ENCODE measurements around the gene ZSCAN5A.
"Not testable (repeated sequence)": the region's sequence is repeated elsewhere in the genome, so short reads cannot be mapped to it uniquely, and the experiment has no call there.

ZSCAN5A gene

GRCh38 chr19:56272161-56272798 is 42.4 kb downstream of the ZSCAN5A start, which contains the start of gene EDDM13:
EDDM13 (plus strand) TSS chr19:56272748; CDS start chr19:56272835, 87 bp downstream.
- no peak for DNase-seq (ENCODE audit: low spot score)

DNA sequence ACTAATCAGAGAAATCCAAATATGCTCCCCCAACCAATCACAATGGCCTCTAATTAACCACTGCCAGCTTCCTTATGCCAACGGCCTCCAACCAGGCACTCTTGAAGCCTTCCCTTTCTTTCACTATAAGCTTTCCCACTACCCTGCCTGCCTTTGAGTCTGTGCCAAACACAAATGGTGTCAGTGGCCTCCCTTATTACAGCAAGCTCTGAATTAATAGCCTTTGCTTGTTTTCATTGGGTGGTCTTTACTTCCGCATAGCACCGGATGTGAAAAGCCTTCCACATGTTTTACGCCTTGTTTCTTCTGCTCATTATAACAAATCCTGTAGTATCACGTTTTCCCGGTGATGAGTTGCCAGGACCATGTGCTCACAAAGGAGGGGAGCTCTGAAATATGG is 43.5 kb downstream of the ZSCAN5A start:
- no peak for DNase-seq (ENCODE audit: low spot score)

GRCh38 chr19:56270676-56271075 is 44.0 kb downstream of the ZSCAN5A start:
- DNase-seq (ENCODE audit: low spot score) = no peak

DNA sequence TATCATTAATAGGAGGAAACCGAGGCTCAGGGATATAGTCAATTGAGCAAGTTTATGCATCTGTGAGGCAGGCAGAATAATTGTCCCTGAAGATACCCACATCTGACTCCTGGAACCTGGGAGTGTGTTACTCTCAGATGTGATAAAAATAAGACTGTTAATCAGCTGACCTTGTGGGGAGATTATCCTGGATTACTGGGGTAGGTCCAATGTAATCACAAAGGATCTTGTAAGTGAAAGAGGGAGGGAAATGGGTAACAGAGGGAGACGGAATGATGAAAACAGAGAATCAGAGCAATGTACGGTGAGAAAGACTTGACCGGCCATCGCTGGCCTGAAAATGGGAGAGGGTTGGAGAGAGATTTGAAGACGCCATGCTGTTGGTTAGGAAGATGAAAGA is 45.3 kb downstream of the ZSCAN5A start:
- DNase-seq (ENCODE audit: low spot score) = no peak

- no peak for DNase-seq (ENCODE audit: low spot score)
These were observed 48.6 kb downstream of the ZSCAN5A start for GRCh38 chr19:56266051-56266450.

GRCh38 chr19:56263319-56263718 is 51.3 kb downstream of the ZSCAN5A start:
- DNase-seq (ENCODE audit: low spot score) = no peak

DNA sequence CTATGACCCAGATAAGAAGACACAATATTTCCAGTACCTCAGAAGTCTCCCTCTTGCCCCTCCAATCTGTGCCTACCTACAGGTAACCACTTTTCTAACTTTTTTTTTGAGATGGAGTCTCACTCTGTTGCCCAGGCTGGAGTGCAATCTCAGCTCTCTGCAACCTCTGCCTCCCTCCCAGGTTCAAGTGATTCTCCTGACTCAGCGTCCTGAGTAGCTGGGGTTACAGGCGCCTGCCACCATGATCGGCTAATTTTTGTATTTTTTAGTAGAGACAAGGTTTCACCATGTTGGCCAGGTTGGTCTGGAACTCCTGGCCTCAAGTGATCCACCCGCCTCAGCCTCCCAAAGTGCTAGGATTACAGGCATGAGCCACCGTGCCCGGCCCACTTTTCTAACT is 52.7 kb downstream of the ZSCAN5A start:
- not testable (repeated sequence) for DNase-seq (ENCODE audit: low spot score)

DNA sequence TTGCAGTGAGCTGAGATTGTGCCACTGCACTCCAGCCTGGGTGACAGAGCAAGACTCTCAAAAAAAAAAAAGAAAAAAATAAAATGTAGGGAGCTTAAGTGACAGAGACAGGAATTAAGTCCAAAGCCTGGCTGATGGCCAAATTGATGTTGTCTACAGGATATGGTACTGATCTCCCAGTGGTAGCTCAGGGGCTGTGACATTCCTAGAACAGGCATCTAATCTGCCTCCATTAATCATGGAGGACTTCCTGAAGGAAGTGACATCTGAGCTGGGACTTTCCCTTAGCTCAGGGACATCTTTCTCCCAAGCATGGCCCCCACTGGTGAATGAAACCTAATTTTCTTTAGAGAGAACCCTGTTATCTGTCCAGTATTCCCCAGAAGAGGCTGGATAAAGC is 53.5 kb downstream of the ZSCAN5A start:
- no peak for DNase-seq (ENCODE audit: low spot score)

DNA sequence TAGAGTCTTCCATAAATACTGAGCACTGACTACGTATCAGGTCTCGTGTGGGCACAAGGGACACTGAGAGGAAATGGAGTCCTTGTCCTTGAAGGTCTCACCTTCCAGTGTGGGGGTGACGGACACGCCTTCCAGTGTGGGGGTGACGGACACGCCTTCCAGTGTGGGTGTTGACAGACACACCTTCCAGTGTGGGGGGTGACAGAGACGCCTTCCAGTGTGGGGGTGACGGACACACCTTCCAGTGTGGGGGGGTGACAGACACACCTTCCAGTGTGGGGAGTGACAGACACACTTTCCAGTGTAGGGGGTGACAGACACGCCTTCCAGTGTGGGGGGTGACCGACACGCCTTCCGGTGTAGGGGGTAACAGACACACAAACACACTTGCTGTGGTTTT is 56.4 kb downstream of the ZSCAN5A start:
- DNase-seq (ENCODE audit: low spot score) = no peak

DNA sequence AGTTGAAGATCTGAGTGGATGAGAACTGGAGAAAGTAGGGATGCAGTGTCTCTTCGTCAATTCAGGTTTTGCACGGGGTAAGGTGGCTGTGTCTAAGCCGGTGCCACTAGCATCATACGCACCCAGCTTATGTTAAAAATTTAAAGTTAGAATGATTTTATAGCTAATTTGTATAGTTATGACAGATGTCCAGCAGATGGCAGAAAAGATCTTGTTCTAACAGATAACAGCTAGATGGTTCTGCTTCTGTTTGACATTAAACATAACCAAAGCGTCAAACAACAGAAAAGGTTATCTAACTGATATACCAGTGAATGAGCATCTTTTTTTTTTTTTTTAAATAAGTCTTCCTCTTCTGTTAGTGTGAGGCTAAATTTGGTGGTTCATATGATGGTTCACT is 60.9 kb downstream of the ZSCAN5A start:
- no peak for DNase-seq (ENCODE audit: low spot score)

- DNase-seq (ENCODE audit: low spot score) = peak; percentile 68
These were observed 61.8 kb downstream of the ZSCAN5A start for GRCh38 chr19:56252699-56253422.

DNA sequence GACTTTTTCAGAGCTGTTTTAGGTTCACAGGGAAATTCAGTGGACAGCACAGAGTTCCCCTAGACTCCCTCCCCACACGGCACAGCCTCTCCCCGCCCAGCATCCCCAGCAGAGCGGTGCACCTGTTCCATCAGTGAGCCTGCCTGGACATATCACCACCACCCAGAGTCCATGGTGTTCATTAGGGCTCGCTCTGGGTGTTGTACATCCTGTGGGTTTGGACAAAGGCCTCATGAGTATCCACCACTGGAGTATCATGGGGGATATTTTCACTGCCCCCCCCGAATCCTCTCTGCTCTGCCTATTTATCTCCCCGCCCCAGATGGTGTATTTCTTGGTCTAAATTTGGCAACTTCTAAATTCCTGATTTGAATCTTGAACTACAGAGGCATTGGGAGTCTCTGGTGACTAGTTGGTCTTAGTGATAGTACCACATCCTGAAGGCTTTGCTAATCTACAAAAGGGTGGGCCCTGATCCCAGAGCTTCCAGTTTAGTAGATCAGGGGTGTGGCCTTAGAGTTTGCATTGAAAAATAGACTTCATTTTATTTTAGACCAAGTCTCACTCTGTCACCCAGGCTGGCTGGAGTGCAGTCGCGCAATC is 65.8 kb downstream of the ZSCAN5A start:
- not testable (repeated sequence) for DNase-seq (ENCODE audit: low spot score)

DNA sequence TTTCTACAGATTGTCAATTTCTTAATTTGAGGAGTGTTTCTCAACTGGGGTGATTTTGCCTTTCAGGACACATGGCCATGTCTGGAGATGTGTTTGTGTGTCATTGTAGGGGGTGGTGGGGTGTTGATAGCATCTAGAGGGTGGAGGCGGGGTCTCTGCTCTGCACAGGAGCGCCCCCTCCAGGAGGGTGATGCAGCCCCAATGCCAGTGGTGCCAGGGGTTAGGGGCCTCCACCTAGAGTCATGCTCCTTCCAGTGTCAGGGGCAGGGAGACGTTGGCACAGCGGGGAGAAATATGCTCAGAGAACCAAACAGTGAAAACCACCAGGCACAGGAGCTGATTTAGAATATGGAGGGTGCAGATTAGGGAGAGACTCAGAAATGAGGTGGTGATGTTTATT is 68.9 kb downstream of the ZSCAN5A start:
- DNase-seq (ENCODE audit: low spot score) = not testable (repeated sequence)

DNA sequence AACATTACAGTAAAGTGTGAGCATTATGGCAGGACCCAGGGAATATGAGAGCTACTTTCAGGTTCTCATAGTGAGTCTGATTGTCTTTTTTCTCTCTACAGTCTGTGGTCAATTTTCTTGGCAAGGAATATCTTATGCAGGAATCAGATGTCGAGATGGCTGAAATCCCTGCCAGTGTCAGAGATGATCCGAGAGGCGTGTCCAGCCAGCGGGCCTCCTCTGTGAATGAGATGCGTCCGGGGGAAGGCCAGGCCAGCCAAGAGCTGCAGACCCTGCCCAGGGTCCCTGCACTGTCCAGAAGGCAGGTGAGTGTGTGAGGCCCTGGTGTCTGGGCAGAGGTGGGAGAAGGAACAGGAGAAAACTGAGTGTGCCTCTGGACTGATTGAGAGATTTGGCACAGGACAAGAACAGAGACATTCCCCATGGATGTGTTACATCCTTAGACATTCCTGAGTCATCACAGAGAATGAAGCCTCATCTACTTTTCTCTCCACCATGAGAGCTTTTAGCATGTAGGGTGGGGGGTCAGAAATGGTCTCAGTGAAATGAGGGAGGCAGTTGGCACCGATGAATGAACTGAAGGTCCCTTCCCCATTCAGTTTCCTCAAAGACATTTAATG is 69.4 kb downstream of the ZSCAN5A start:
- no peak for DNase-seq (ENCODE audit: low spot score)

DNA sequence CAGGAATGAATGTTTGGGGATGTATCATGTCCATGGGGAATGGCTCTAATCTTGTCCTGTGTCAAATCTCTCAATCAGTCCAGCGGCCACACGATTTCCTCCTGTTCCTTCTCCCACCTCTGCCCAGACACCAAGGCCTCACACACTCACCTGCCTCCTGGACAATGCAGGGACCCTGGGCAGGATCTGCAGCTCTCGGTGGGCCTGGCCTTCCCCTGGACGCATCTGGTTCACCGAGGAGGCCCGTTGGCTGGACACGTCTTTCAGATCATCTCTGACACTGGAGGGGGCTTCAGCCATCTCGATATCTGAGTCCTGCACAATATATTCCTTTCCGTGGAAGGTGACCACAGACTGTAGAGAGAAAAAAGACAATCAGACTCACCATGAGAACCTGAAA is 91.2 kb downstream of the ZSCAN5A start:
- DNase-seq (ENCODE audit: low spot score) = no peak

DNA sequence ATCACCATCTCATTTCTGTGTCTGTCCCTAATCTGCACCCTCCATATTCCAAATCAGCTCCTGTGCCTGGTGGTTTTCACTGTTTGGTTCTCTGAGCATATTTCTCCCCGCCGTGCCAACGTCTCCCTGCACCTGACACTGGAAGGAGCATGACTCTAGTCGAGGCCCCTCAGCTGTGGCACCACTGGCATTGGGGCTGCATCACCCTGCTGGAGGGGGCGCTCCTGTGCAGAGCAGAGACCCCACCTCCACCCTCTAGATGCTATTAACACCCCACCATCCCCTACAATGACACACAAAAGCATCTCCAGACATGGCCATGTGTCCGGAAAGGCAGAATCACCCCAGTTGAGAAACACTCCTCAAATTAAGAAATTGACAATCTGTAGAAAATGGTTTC is 91.7 kb downstream of the ZSCAN5A start:
- no peak for DNase-seq (ENCODE audit: low spot score)

- no peak for DNase-seq (ENCODE audit: low spot score)
These were observed 92.8 kb downstream of the ZSCAN5A start for GRCh38 chr19:56221851-56222250.

- DNase-seq (ENCODE audit: low spot score) = not testable (repeated sequence)
These were observed 93.2 kb downstream of the ZSCAN5A start for GRCh38 chr19:56221442-56221841.

GRCh38 chr19:56218961-56219360 is 95.7 kb downstream of the ZSCAN5A start:
- no peak for DNase-seq (ENCODE audit: low spot score)

GRCh38 chr19:56217039-56217949 is 97.3 kb downstream of the ZSCAN5A start:
- peak; percentile 68 for DNase-seq (ENCODE audit: low spot score)

GRCh38 chr19:56211718-56212117 is 102.9 kb downstream of the ZSCAN5A start:
- no peak for DNase-seq (ENCODE audit: low spot score)

DNA sequence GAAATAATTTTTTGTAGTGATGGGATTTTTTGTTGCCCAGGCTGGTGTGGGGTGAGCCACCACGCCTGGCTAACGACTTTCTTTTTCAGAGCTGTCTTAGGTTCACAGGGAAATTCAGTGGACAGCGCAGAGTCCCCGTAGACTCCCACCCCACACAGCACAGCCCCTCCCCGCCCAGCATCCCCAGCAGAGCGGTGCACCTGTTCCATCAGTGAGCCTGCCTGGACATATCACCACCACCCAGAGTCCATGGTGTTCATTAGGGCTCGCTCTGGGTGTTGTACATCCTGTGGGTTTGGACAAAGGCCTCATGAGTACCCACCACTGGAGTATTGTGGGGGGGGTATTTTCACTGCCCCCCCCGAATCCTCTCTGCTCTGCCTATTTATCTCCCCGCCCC is 104.6 kb downstream of the ZSCAN5A start:
- DNase-seq (ENCODE audit: low spot score) = not testable (repeated sequence)
